SK-N-MC (cell line): ENCODE measurements around the gene CDC42BPG.
"Not testable (repeated sequence)": the region's sequence is repeated elsewhere in the genome, so short reads cannot be mapped to it uniquely, and the experiment has no call there.

Experiments used
- DNase-seq: peaks from one replicate; pipeline ENCODE4 v3.0.0-alpha.2; 2011; ENCODE audit warnings: low read depth, low spot score
- H3K27ac ChIP-seq: fragments of 200-600 bp; sonication (generic); 2 replicates; pipeline ENCODE4 v1.5.1; 2016; ENCODE audit warnings: mixed run types
- H3K36me3 ChIP-seq: fragments of 200-600 bp; sonication (generic); 2 replicates; pipeline ENCODE4 v1.6.1; 2017; ENCODE audit warnings: antibody characterized with exemption, low read length, mixed read lengths; ENCODE audit not compliant: insufficient read depth
- H3K4me3 ChIP-seq: fragments of 200-600 bp; sonication (generic); 2 replicates; pipeline ENCODE4 v1.5.1; 2016
- H3K9ac ChIP-seq: fragments of 200-600 bp; sonication (generic); 2 replicates; pipeline ENCODE4 v1.8.0; 2017; ENCODE audit warnings: mixed run types, mixed read lengths; ENCODE audit not compliant: insufficient read length
- H3K9me3 ChIP-seq: fragments of 200-600 bp; sonication (generic); 2 replicates; pipeline ENCODE4 v1.6.1; 2017; ENCODE audit warnings: low read depth, mild to moderate bottlenecking, antibody characterized with exemption, low read length, moderate library complexity, mixed read lengths
- EZH2 ChIP-seq: fragments of 200-600 bp; sonication (generic); IDR thresholded peaks from one replicate; pipeline ENCODE4 v1.6.1; 2017; ENCODE audit warnings: antibody characterized with exemption
- FOXP2 ChIP-seq: optimal IDR thresholded peaks from 2 replicates; pipeline ENCODE3; 2011; ENCODE audit warnings: mild to moderate bottlenecking, moderate library complexity; ENCODE audit not compliant: insufficient read depth; ENCODE audit errors: extremely low read length, control extremely low read depth
- POLR2AphosphoS5 ChIP-seq: IDR thresholded peaks from 2 replicates; pipeline ENCODE4 v1.6.1; 2012; ENCODE audit warnings: mild to moderate bottlenecking, low read depth, low read length, borderline replicate concordance

CDC42BPG gene

GRCh38 chr11:64848826-64849597, 4.6 kb upstream of the CDC42BPG start:
- Histone ChIP-seq H3K36me3 (no peaks in the 10 kb centered on the region), H3K4me3 (no peak overlapping the region), H3K9ac (no peak overlapping the region), H3K9me3 (no peaks in the 10 kb centered on the region), H3K27ac (no peak overlapping the region)
- no peak for TF ChIP-seq POLR2AphosphoS5
- no peak for TF ChIP-seq FOXP2
- TF ChIP-seq EZH2 = no peak
- DNase-seq = no peak

GRCh38 chr11:64848214-64848825, 3.9 kb upstream of the CDC42BPG start:
- no peak overlapping the region for H3K27ac ChIP-seq
- TF ChIP-seq EZH2 = no peak
- no peak for TF ChIP-seq POLR2AphosphoS5
- TF ChIP-seq FOXP2 = no peak
- no peak overlapping the region for H3K4me3 ChIP-seq
- H3K36me3 ChIP-seq = no peaks in the 10 kb centered on the region
- H3K9ac ChIP-seq = no peak overlapping the region
- no peak for DNase-seq
- H3K9me3 ChIP-seq = no peaks in the 10 kb centered on the region

GRCh38 chr11:64846998-64847666, 2.7 kb upstream of the CDC42BPG start:
- Histone ChIP-seq H3K9me3 (no peaks in the 10 kb centered on the region), H3K4me3 (no peak overlapping the region), H3K9ac (no peak overlapping the region), H3K36me3 (no peaks in the 10 kb centered on the region), H3K27ac (no peak overlapping the region)
- DNase-seq = peak; percentile 34
- no peak for TF ChIP-seq EZH2
- TF ChIP-seq FOXP2 = no peak
- no peak for TF ChIP-seq POLR2AphosphoS5

GRCh38 chr11:64845776-64846129, 1.3 kb upstream of the CDC42BPG start:
- not testable (repeated sequence) for H3K9ac ChIP-seq, H3K4me3 ChIP-seq, H3K27ac ChIP-seq

GRCh38 chr11:64845129-64845775, 799 bp upstream of the CDC42BPG start:
- peak overlapping the region; percentile 82 for H3K4me3 ChIP-seq

More at GRCh38 chr11:64845776-64846129, 1.3 kb upstream of the CDC42BPG start:
- H3K36me3 ChIP-seq, H3K9me3 ChIP-seq, DNase-seq: not testable (repeated sequence)

GRCh38 chr11:64843686-64844329, 645 bp downstream of the CDC42BPG start:
- Histone ChIP-seq H3K36me3 (no peaks in the 10 kb centered on the region), H3K27ac (no peak overlapping the region), H3K9me3 (no peaks in the 10 kb centered on the region), H3K4me3 (peak overlapping the region; percentile 82), H3K9ac (no peak overlapping the region)
- TF ChIP-seq POLR2AphosphoS5 (no peak), EZH2 (no peak), FOXP2 (no peak)
- no peak for DNase-seq

More at GRCh38 chr11:64845129-64845775, 799 bp upstream of the CDC42BPG start:
- TF ChIP-seq FOXP2 (no peak), POLR2AphosphoS5 (no peak), EZH2 (no peak)
- H3K27ac ChIP-seq = no peak overlapping the region
- H3K9me3 ChIP-seq = no peaks in the 10 kb centered on the region
- no peaks in the 10 kb centered on the region for H3K36me3 ChIP-seq
- no peak overlapping the region for H3K9ac ChIP-seq
- DNase-seq = no peak

GRCh38 chr11:64842851-64843685, 1.4 kb downstream of the CDC42BPG start:
- Histone ChIP-seq H3K36me3 (no peaks in the 10 kb centered on the region), H3K4me3 (no peak overlapping the region), H3K27ac (no peak overlapping the region), H3K9me3 (no peaks in the 10 kb centered on the region), H3K9ac (no peak overlapping the region)
- TF ChIP-seq POLR2AphosphoS5 = no peak
- TF ChIP-seq FOXP2 = no peak
- TF ChIP-seq EZH2 = no peak
- DNase-seq = no peak

GRCh38 chr11:64842366-64842759, 2.1 kb downstream of the CDC42BPG start:
- H3K9ac ChIP-seq = no peak overlapping the region
- H3K36me3 ChIP-seq = no peaks in the 10 kb centered on the region
- no peak for DNase-seq
- no peak overlapping the region for H3K27ac ChIP-seq
- no peaks in the 10 kb centered on the region for H3K9me3 ChIP-seq
- no peak overlapping the region for H3K4me3 ChIP-seq
- TF ChIP-seq FOXP2 (no peak), POLR2AphosphoS5 (no peak), EZH2 (no peak)
